GM21423 (cell line): ENCODE data around the gene NBEA.

ENCODE experiments used
- ATAC-seq: cut with Tn5 transposase; IDR thresholded peaks from one replicate; pipeline ENCODE4 v1.9.1; 2021; ENCODE audit warnings: mild to moderate bottlenecking, moderate library complexity; ENCODE audit not compliant: unreplicated experiment

Gene NBEA

DNA sequence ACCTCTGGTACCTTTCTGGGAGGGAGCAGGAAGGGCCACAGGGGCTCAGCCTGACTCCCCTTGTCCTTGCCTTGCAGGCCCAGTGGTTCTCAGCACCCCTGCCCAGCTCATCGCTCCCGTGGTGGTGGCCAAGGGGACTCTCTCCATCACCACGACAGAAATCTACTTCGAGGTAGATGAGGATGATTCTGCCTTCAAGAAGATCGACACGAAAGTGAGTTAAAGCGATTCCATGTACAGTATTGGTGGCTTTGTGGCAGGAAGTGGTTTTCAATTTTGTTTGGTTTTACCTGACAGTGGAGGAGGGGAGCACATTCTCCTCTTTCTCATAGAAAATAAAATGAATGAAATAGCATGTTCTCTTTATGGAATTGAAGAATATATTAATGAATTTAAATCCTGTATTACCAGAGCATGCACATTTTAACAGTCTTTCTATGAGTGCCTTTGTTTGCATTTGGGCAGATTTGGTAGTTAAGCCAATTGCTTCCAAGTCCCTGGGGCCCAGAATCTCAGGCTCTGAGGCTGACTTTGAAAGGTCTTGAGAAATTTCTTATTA is 530.3 kb downstream of the NBEA start:
- ATAC-seq: no peak

- no peak for ATAC-seq
Measured at GRCh38 chr13:35473206-35473775, 531.2 kb downstream of the NBEA start.

GRCh38 chr13:35473802-35474201 is 531.7 kb downstream of the NBEA start:
- ATAC-seq: no peak

- ATAC-seq: no peak
Measured at GRCh38 chr13:35474496-35475211, 532.6 kb downstream of the NBEA start.

GRCh38 chr13:35475212-35475959 is 533.3 kb downstream of the NBEA start:
- ATAC-seq: no peak

- ATAC-seq: no peak
Measured at GRCh38 chr13:35475960-35476943, 534.2 kb downstream of the NBEA start, which contains the start of gene MAB21L1. Gene MAB21L1 (minus strand): TSS chr13:35476689. CDS start chr13:35476138, 551 bp downstream.

DNA sequence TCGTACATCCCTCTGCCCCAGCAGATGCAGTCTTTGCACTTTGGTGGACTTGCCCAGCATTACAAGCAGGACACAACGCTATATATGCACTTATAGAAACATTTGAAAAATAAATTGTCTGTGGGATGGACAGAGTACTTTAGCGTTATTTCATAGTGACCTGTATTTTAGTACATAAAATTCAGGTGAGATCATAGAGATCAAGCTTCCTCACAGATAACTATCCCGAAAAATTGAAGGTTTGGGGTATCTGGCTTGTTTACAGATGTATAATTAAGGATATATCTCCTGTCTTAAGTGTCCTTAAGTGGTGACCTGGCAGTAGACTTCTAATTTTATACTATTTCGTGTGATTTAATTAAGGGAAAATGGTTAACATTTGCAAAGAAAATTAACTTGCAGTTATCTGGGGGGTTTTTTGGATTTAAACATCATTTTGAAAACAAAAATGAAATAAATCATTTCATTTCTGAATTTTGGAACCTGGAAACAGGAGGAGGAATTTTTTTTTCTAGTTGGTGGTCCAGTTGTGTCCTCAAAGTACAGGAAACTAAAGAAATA is 535.4 kb downstream of the NBEA start:
- no peak for ATAC-seq

- no peak for ATAC-seq
Measured at GRCh38 chr13:35478271-35479037, 536.4 kb downstream of the NBEA start.

DNA sequence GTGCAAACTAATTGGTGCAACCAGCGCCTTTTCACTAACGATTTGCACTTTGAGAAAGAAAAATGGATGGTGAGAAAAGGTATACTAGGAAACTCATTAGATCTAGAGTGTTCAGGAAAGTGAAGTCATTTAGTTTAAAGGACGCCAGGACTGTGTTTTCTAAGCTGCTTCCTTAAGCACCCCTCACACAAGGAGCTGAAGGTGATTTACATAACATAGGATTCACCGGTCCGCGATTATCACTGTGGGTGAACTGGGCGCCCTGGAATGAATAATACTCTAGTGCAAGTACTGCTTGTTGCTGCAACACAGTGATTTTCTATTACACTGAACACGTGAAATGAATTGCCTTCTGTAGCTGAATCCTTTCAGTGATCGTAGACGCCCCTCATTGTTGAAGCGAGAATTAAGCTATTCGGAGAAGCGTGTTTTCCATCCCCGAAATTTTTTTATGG is 537.0 kb downstream of the NBEA start:
- ATAC-seq: no peak

GRCh38 chr13:35479706-35480105 is 537.6 kb downstream of the NBEA start:
- no peak for ATAC-seq

DNA sequence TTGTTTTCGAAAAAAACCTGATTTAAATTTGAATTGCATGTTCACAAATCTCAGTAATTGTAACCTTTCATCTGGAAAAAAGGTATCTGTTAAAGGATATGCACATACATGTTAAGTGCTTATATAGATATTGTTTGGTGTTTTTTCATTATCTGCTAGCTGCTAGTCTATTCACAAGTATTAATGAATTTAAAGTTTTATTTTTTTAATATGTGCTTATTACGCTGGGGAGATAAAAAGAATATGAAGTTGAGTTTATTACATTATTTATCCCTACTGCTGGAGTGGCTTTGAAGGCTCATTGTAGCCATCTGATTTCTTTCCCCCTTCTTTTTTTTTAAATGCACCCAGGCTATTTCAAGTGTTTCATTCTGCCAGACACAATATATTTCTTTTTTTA is 538.3 kb downstream of the NBEA start:
- ATAC-seq: no peak

DNA sequence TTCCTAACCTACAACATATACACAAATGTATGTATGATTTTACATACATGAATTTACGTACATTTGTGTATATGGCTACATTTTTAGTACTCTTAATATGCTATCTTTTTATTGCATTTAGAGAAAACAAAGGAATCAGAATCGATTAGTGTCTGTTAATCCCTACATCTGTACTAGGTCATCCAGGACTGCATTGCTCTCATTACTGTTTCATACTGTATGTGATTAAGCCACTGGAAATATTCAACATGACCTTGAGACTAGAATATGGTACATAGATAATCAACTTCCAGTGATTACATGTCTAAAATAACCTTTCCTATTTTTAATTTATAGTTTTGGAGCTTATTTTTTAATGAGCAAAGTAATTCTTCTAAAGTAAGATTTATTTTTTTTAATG is 539.7 kb downstream of the NBEA start:
- no peak for ATAC-seq

- no peak for ATAC-seq
Measured at GRCh38 chr13:35482527-35482926, 540.5 kb downstream of the NBEA start.

GRCh38 chr13:35483761-35484160 is 541.7 kb downstream of the NBEA start:
- no peak for ATAC-seq

DNA sequence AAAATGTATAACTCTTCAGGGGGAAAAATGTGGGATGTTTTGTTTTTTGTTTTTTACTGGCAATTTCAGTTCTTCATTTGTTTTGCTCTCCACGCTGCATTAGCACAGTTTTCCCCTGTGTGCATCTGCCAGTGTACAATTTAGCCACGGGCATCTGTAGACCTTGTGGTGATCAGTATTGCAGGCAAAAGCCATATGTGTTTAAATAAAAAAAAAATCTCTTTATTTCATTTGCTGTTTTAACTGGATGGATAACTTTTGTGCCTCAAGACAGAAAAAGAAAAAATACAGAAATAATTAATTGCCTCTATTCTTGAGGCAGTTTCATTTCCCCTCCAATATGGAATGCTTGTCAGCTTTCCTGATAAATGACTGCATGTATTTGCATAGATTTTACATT is 542.3 kb downstream of the NBEA start:
- no peak for ATAC-seq

DNA sequence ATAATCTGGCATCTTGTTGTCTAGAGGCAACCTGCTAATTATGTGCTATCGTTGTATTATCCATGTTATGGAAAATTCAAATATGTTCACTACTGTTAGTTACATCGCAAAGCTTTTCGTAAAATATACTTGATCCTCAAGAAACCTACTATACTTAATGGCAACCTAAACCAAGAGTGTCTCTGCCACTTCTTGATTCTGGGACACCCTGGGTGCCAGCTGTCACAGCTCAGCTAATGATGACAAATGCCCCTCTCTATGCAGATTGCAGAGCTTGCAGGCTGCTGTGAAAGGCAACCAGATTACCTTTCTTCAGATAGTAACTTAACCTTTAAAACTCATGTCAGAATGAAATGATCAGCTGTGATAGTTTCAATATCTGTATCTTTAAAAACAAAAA is 543.4 kb downstream of the NBEA start:
- no peak for ATAC-seq

GRCh38 chr13:35489050-35489449 is 547.0 kb downstream of the NBEA start:
- no peak for ATAC-seq

GRCh38 chr13:35496006-35496405 is 553.9 kb downstream of the NBEA start:
- ATAC-seq: no peak

- ATAC-seq: no peak
Measured at GRCh38 chr13:35496761-35497386, 554.8 kb downstream of the NBEA start.
